Fibroblast of lung (primary cell): ENCODE measurements around the gene NTNG1.

ENCODE experiments used
- EZH2 ChIP-seq: IDR thresholded peaks from 2 replicates; pipeline ENCODE4 v1.5.1; 2012; ENCODE audit warnings: low read length, control low read depth, mild to moderate bottlenecking; ENCODE audit errors: missing control alignments
- TF ChIP-seq, protein P1 (sequence below), 2 donors: IDR thresholded peaks in 1 of 2; conservative IDR thresholded peaks in 1 of 2; 1 replicate in 1 of 2; 2 replicates in 1 of 2; pipeline ENCODE4 v1.5.1; 2011 to 2012; ENCODE audit warnings: low read length in 2 of 2, control low read depth in 1 of 2, inconsistent platforms in 1 of 2, low read depth in 1 of 2, mild to moderate bottlenecking in 1 of 2

DNA sequence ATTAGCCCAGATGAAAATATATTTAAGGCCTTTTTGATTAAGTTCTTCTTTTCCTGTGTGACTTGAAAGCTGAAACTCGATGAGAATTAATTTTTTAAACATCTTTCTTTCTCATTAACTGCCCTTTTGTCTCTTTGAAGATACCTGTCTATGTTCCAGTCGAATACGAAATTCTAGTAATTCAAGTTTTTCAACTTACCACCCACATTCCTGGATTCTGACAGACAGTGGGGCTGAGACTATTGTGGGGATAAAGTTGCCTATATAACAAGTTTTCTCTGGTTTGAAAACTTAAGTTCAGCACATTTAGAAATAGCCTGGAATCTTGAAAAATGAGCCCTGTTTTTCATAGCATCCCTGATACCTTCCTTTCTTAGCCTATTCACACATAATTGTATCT is 114.6 kb downstream of the NTNG1 start:
- TF ChIP-seq, protein P1, sequence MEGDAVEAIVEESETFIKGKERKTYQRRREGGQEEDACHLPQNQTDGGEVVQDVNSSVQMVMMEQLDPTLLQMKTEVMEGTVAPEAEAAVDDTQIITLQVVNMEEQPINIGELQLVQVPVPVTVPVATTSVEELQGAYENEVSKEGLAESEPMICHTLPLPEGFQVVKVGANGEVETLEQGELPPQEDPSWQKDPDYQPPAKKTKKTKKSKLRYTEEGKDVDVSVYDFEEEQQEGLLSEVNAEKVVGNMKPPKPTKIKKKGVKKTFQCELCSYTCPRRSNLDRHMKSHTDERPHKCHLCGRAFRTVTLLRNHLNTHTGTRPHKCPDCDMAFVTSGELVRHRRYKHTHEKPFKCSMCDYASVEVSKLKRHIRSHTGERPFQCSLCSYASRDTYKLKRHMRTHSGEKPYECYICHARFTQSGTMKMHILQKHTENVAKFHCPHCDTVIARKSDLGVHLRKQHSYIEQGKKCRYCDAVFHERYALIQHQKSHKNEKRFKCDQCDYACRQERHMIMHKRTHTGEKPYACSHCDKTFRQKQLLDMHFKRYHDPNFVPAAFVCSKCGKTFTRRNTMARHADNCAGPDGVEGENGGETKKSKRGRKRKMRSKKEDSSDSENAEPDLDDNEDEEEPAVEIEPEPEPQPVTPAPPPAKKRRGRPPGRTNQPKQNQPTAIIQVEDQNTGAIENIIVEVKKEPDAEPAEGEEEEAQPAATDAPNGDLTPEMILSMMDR (conservative IDR thresholded peaks at IDR 0.05 in 1 of 2, IDR thresholded peaks at IDR 0.05 in 1 of 2; ENCODE audit: low read depth in 1 of 2, low read length in 2 of 2), result no peak
- no peak for TF ChIP-seq EZH2
